Jurkat, Clone E6-1 (cell line): ENCODE measurements around the gene CCL5.
A peak's percentile ranks its signal among the peaks of the same experiment; 100 is the strongest.

ENCODE experiments used
- DNase-seq: peaks from one replicate; pipeline ENCODE4 v3.0.0-alpha.2; 2011; ENCODE audit warnings: low read depth, low spot score
- H3K4me3 ChIP-seq: 2 replicates; pipeline ENCODE4 v1.5.1; 2011; ENCODE audit warnings: mild to moderate bottlenecking, low read length, control low read depth, moderate library complexity

Gene CCL5

DNA sequence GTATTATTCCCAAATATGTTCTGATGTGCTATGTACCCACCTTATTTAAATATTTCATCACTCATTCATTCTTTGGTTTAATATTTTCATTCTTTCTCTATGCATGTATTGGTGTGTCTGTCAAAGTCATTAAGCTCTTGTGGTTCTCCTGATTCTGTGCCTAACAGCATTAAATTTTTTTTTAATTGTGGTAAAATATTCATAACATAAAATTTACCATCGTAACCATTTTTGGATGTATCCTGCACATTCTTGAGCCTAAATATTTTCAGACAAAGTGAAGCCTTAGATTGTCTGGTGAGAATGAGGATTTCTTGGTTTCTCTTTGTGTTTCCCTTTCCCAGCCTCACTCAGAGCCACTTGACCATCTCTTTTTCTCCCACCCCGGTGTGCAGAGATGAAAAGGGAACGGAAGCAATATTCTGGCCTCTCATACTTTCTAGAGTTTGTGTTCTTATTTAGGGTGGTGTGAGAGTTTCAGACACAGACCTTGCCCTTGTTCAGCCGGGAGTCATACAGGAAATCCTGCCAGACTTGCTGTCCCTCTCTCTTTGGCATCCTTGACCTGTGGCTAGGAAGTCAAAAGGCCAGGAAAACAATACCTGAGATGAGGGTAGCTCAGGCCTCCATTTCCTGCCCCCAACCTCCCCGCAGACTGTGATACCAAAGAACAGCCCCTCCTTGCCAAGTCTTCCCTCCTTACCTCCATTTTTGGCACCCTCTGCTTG is 4.9 kb downstream of the CCL5 start:
- DNase-seq: no peak
- H3K4me3 ChIP-seq: no peak overlapping the region

DNA sequence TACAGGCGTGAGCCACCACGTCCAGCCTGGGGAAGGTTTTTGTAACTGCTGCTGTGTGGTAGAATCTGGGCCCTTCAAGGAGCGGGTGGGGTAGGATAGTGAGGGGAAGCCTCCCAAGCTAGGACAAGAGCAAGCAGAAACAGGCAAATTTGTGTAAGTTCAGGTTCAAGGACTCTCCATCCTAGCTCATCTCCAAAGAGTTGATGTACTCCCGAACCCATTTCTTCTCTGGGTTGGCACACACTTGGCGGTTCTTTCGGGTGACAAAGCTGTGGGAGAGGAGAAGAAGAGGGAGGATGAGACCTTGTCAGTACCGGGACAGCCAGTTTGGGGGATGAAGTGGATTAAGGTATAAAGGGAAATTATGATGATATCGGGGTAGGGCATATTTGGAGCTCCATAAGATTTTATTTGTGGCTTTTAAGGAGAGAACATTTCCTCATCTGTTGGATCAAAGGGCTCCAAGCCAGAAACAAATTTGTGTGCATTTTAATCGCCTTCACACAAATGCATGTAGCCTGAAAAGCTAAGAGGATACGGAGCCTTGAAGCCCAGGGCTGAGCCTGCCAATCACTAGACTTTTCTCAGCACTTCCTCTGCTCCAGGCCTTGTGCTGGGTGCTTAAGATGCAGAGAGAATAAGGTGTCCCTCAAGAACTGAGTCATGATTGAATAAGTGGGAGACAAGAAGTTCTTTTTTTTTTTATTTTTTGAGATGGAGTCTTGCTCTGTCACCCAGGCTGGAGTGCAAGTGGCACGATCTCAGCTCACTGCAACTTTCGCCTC is 7.8 kb downstream of the CCL5 start:
- no peak for DNase-seq
- no peak overlapping the region for H3K4me3 ChIP-seq

DNA sequence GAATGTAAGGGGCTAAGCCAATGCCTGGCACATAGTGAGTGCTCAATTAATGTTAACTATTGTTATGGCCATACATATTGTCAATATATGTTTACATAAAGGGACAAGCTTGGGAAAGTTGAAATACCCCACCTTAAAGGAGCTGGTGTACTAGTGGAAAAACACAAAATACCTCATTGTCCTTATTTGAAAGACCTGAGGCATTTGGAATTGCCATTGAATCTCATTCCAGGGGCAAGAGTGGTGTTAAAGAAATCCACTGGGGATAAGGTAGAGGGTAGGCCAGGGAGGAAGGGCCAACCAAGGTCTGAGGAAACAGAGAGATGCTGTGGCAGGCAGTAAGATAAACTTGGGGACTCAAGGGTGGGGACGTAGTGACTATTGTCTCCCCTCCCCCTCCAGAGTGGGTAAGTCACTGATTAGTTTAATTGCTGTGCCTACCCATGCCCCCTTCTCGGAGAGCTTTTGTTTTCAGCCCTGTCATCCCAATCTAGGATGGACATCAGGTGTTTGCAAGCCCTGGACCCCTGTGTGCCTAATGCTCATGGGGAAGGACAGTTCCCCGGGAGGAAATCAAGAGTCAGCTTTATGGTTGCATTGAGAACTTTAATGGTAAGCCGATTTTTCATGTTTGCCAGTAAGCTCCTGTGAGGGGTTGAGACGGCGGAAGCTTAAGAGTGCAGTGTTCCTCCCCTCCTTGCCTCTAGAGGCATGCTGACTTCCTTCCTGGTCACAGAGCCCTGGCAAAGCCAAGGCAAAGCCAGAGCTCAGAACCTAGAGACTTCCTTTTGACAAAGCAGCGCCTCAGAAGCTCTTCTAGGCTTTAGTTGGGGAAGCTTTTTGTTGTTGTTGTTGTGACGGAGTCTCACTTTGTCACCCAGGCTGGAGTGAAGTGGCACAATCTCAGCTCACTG is 9.0 kb downstream of the CCL5 start:
- H3K4me3 ChIP-seq: no peak overlapping the region
- DNase-seq: peak; percentile 75

DNA sequence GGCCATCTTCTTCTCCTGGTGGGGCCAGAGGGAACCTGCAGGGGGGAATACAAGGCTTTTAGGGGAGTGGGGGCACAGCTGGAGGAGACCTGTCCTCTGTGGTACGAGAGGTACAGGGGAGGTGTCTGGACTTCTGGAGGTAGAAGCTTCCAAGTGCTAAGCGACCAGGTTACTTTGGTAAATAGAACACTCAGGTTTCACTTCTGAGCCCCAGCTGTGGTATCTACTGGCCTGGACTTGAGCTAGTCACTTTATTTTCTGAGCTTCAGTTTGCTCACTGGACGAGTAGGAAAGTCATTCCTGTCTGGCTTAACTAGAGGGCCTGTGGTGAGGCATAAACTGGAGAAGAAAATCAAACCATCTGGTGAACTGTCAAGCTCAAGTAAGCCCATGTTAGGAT is 11.4 kb downstream of the CCL5 start, which contains the start of gene HEATR9:
TSS of gene HEATR9 (minus strand) at position 155 of the 400 bp plus-strand sequence. CDS start at position 6, 149 bp downstream.
- no peak within 1 kb of the TSS for H3K4me3 ChIP-seq
- DNase-seq: no peak

DNA sequence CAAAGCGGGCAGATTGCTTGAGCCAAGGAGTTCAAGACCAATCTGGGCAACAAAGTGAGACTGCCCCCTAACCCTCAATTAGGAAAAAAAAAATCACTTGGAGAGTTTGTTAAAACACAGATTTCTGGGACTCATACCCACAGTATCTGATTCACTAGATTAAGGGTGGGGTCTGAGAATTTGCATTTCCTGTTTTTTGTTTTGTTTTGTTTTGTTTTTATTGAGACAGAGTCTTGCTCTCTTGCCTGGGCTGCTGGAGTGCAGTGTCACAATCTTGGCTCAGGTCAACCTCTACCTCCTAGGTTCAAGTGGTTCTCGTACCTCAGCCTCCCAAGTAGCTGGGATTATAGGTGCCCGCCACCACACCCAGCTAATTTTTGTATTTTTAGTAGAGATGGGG is 12.6 kb downstream of the CCL5 start:
- DNase-seq: no peak
- no peak overlapping the region for H3K4me3 ChIP-seq

DNA sequence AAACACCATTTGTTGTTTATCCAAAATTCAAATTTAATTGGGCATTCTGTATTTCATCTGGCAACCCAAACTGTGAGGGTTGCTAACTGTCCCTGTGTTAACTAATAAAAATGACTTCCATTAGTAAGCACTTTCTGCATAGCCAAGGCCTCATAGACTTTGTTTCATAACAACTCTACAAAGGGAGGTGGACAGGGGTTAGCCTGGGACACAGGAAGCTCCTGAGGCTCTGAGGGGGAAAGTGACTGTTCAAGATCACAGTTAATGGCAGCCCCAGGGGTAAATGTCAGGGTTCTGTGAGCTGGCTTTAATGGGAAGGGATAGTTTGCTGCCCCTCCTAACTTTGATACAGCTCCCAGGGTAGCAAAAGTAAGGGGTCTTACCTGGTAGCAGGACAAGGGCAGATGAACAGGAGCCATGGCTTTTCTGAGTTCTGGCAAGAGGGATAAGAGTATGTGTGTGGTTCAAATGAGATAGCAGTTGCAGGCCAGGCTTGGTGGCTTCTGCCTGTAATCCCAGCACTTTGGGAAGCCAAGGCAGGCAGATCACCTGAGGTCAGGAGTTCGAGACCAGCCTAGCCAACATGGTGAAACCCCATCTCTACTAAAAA is 13.7 kb downstream of the CCL5 start:
- DNase-seq: no peak

DNA sequence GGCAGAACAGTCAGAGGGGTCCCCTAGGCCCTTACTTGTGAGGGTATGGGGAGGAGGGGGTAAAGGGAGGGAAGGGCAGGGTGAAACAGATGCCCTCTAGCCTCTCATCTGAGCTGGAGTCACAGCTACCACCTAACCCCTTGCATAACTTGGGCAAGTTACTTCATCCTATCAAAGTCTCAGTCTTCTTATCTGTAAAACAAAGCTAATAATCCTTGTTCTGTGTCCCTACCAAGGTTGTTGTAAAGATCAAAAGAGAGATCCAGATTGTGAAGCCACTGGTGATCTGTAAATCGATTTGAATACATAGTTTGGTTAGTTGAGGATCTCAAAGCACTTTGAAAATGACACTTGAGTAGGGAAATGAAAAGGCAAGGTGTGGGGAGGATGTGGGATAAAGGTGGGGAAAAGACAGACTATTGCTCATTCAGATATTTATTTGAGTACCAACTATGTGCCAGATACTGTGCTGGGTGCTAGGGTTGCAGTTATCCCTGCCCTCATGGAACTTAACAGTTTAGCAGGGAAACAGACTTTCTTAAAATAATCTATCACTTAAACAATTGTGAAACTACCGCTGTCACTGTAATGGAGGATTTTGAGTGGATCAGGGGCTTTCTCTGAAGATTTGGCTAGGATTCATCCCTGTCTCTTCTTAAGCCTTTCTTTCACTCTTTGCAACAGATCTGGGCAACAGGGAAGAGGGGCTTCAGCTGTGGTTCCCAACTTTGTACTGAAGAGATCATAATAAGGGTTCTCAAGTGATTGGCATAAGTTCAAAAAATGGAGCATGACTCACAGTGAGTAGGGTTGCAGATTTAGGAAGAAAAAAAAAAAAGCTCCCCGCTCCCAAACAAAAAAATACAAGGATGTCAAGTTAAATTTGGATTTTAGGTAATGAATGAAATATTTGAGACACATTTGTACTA is 14.5 kb downstream of the CCL5 start:
- H3K4me3 ChIP-seq: no peak overlapping the region
- DNase-seq: no peak

More for the DNA sequence above, 13.7 kb downstream of the CCL5 start:
- no peak overlapping the region for H3K4me3 ChIP-seq

DNA sequence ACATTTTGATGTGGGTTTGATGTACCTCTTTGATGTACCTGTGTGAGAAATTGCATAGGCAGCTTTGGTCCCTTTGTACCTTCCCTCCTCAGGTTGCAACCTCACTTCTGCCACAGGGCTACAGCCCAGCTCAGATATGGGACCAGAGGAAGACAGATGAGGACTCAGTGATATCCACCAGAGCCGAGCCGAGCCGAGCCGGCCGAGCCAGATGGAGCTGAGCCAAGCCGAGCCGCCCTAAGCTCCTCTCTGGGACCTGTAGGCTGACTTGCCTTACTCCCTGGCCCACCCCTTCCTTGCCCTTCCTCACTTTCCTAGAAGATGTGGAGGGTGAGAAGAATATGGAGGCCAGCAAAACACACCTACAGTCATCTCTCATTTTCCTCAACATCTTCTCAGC is 15.3 kb downstream of the CCL5 start:
- no peak overlapping the region for H3K4me3 ChIP-seq
- peak; percentile 19 for DNase-seq

DNA sequence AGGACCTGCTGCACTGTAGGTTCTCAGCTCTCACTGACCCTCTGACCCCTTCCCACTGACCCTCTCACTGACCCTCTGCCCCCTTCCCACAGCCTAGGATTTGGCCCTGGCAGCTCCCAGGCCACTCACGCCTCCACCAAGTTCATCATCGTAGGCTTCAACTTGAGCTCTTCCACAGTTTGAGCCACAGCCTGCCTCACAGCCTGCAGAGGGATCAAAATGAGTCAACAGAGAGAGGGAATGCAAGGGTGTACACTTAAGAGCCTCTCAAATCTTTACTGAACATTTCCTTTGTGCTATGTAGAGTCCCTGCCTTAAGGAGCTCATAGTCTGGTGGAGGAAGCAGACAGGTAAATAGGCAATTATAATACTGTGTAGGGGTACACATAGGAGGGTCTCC is 23.6 kb downstream of the CCL5 start:
- DNase-seq: no peak
- no peak overlapping the region for H3K4me3 ChIP-seq

DNA sequence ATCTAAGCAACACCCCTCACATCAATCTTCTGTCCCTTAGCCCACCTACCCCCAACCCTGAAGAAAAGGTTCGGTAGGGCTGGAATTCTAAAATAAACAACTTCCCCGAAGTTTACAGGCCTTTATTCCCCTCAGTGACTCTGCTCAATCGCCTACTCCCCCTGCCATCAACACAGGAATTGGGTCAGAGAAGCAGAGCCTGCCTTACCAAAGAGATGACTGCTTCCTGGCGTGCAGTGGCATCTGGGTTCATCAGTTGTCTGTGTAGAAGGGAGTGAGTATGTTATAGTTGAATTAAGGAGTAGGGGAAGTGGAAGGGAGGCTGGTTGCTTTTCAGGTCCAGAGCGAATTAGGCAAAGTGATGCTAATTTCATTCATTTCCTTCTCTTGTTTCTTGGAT is 24.2 kb downstream of the CCL5 start:
- DNase-seq: no peak

DNA sequence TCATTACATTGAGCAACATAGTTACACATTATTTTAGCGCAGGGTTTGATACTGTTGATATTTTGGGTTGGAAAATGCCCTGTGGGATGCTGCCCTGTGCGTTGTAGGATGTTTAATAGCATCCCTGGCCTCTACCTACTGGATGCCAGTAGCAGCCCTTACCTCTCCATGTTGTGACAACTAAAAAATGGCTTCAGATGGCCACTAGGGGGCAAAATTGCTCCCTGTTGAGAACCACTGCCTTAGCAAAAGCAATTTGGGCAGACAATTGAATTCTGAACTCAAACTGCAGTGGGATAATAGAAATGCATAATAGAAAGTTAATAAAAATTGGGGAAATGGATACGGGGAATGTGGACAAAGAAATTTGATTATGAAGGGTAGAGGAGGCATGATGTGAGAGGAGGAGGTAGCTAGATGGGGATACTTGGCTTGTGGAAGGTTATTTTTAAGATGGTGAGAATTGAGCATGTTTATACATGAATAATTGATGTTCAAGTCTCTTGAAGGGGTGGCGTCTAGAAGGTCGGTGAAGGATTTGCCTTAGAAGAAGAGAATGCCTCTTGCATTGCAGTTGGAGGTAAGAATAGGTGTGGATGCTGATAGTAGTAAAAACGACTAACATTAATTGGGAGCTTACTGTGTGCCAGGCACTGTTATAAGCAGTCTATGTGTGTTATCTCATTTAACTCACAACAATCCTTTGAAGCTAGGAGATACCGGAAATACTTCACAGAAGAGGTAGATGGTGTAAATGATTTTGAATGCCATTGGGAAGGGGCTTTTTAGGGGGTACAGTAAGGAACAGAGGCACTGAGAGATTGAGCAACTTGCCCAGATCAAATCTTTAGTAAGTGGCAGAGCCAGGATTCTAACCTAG is 30.5 kb downstream of the CCL5 start:
- peak; percentile 74 for DNase-seq
- no peak overlapping the region for H3K4me3 ChIP-seq

More for the DNA sequence above, 24.2 kb downstream of the CCL5 start:
- H3K4me3 ChIP-seq: no peak overlapping the region

DNA sequence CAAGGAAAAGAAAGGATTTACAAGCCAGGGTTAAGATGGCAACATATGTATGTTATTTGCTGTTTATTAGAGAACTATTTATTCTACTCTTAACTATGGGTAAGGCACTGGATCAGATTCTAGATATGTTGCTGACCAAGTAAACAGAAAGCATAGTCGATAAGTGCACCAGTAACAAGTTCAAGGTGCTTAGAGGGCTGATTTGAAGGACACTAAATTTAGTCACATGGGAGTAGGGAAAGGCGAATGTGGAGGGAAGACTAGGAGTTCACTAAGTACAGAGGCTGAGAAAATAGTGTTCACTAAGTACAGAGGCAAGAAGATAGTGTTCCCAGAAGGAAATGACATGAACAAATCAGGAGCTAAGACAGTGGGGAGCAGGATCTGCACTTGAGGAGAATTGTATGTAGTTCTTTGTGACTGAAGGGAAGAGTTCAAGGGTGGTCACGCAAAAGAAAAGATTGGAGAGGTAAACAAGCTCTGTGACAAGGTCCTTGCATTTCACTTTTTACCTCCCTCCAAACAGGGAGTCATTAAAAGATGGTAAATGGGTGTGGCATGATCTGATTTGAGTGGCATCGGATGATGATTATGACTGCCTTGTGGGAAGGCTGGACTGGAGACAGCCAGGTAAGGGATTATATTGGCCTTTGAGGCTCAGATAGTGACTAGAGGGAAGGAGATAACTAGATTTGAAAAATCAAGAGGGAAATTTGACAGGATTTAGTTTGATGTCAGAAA is 32.4 kb downstream of the CCL5 start:
- H3K4me3 ChIP-seq: no peak overlapping the region
- no peak for DNase-seq

DNA sequence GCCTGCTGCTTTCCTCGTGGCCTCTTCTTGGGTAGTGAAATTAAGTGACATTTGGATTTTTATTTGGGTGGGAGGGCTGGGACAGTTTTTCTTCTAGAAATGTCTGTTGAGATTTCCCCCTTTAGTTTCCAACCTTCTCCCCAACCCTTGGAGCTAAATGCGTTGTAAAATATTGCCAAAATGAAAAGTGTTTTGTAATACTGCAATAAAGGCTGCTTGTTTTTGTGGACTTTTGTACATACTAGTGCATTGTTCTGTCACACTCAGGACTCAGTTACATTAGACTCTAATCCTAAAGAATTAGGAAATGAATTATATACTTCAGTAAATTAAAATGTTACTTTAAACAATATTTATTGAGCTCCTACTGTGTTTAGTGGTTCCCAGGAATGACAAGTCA is 33.2 kb downstream of the CCL5 start:
- DNase-seq: no peak
- no peak overlapping the region for H3K4me3 ChIP-seq

DNA sequence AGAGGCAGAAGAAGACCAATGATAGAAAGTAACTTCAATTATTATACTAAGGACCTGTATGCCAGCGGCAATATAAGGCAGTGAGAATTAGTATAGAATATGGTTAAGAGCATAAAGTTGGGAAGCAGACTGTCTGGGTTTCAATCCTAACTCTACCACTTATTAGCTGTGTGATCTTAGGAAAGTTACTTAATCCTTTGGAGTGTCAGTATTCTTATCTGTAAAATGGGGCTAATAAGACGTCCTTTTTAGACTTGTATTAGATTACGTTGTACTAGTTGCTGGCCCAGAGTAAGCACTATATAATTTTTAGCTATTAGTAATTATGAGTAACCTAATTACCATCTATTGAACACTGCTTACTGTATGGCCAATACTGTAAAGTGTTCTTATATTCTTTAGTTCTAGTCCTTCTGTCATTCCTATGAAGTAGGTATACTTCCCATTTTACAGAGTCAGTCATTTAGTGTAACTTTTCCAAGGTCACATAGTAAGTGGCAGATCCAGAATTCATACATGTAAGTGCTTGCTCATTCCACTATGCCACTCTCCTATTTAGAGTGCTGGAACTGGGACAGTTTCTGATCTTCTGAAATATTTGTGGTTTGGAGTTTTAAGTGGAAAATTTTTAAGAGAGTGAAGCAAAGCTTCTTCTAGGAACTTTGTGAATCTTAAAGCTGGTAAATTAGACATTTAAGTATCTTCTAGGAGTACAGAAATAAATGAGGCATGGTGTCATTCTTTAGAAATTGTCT is 33.9 kb downstream of the CCL5 start:
- no peak for DNase-seq
- H3K4me3 ChIP-seq: no peak overlapping the region

DNA sequence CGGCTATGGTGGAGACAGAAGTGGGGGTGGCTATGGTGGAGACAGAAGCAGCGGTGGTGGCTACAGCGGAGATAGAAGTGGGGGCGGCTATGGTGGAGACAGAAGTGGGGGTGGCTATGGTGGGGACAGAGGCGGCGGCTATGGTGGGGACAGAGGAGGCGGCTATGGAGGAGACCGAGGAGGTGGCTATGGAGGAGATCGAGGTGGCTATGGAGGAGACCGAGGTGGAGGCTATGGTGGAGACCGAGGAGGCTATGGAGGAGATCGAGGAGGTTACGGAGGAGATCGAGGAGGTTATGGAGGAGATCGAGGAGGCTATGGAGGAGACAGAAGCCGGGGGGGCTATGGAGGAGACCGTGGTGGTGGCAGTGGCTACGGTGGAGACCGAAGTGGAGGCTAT is 35.6 kb downstream of the CCL5 start:
- no peak for DNase-seq
- no peak overlapping the region for H3K4me3 ChIP-seq

DNA sequence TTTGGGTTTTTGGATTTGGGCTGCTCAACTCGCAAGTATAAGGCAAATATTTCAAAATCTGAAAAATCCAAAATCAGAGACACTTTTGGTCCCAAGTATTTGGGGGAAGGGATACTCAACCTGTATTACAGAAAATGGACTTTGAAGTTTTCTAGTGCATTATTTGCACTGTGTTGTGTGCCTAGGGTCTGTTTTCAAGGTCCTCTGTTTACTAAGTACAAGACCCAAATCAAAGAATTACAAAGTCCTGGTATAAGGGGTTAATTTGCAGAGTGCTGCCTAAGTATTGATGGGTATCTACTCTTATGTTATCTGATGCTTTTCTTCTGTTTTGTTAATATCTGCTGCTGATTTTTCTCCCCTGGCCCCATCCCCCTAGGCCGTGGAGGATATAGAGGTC is 36.5 kb downstream of the CCL5 start:
- H3K4me3 ChIP-seq: no peak overlapping the region
- no peak for DNase-seq
